Adrenal gland (tissue), 5 donors: ENCODE results near the gene ADAM10.

Experiments used
- POLR2A ChIP-seq, 2 donors: fragments of 450-650 bp; IDR thresholded peaks; one replicate each; pipeline ENCODE4 v1.6.1; 2017; ENCODE audit warnings: antibody characterized with exemption in 2 of 2, mild to moderate bottlenecking in 2 of 2, moderate library complexity in 1 of 2
- TF ChIP-seq, protein P1 (sequence below), 6 experiments: fragments of 450-650 bp in 4 of 6; fragments of 200-600 bp in 2 of 6; sonication (generic) in 1 of 6; IDR thresholded peaks; 1 replicate in 5 of 6; 2 replicates in 1 of 6; pipeline versions ENCODE4 v1.5.1 to v1.8.0; 2016 to 2021; ENCODE audit warnings: antibody characterized with exemption in 6 of 6, mild to moderate bottlenecking in 2 of 6, moderate library complexity in 1 of 6
- donor health status: DM: no; HTN: no; CAD: no.

DNA sequence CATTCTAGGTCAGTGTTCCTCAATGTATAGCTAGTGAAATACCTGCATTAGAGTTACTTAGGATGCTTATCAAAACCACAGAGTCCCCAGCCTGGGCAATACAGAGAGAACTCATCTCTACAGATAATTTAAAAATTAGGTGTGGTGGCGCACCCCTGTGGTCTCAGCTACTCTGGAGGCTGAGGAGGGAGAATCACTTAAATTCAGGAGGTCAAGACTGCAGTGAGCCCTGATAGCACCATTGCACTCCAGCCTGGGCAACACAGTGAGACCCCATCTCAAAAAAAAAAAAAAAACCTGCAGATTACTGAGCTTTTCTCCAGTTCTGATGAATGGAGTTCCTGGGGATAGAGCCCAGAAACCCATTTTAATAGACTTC, 11.5 kb upstream of the ADAM10 start:
- TF ChIP-seq POLR2A (IDR thresholded peaks at IDR 0.05) = no peak
- TF ChIP-seq, protein P1, sequence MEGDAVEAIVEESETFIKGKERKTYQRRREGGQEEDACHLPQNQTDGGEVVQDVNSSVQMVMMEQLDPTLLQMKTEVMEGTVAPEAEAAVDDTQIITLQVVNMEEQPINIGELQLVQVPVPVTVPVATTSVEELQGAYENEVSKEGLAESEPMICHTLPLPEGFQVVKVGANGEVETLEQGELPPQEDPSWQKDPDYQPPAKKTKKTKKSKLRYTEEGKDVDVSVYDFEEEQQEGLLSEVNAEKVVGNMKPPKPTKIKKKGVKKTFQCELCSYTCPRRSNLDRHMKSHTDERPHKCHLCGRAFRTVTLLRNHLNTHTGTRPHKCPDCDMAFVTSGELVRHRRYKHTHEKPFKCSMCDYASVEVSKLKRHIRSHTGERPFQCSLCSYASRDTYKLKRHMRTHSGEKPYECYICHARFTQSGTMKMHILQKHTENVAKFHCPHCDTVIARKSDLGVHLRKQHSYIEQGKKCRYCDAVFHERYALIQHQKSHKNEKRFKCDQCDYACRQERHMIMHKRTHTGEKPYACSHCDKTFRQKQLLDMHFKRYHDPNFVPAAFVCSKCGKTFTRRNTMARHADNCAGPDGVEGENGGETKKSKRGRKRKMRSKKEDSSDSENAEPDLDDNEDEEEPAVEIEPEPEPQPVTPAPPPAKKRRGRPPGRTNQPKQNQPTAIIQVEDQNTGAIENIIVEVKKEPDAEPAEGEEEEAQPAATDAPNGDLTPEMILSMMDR (IDR thresholded peaks at IDR 0.05) = no peak
